ENCODE measurements around the gene NKD1.

- TF ChIP-seq CTCF (IDR thresholded peaks at IDR 0.05) (no peak), POLR2A (IDR thresholded peaks at IDR 0.05) (no peak)
Measured at GRCh38 chr16:50591800-50592771, 43.9 kb downstream of the NKD1 start.
